ENCODE results near the gene RFC2.
"Not testable (repeated sequence)": the region's sequence is repeated elsewhere in the genome, so short reads cannot be mapped to it uniquely, and the experiment has no call there.

Gene RFC2

DNA sequence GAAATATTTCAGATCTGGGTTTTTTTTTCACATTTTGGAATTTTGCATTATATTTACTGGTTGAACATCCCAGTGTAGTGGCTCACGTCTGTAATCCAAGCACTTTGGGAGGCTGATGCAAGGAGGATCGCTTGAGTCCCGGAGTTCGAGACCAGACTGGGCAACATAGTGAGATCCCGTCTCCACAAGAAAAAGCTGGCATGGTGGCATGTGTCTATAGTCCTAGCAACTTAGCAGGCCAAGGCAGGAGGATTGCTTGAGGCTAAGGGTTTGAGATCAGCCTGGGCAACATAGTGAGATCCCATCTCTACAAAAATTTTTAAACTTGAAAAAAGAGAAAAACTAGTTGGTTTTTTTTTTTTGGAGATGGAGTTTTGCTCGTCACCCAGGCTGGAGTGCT lies 6.0 kb downstream of the RFC2 start:
- DNase-seq (ENCODE audit: low spot score): no peak

DNA sequence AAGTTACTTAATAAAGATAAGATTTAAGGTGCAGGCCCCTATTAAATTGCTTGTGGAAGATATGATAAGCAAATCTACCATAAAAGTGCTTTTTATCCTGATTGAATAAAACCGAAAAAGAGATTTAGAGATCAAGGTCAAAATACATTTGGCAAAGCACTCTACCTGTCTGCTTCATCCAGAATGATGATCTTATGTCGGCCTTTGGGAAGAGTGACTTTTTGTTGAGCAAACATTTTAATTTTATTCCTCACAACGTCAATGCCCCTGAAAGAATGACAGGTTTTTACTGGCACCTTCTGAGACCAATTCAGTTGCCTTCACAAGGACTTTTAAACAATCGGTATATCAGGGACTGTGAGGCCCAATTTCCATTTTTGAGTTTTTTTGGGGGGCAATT lies 7.7 kb downstream of the RFC2 start:
- no peak for DNase-seq (ENCODE audit: low spot score)

DNA sequence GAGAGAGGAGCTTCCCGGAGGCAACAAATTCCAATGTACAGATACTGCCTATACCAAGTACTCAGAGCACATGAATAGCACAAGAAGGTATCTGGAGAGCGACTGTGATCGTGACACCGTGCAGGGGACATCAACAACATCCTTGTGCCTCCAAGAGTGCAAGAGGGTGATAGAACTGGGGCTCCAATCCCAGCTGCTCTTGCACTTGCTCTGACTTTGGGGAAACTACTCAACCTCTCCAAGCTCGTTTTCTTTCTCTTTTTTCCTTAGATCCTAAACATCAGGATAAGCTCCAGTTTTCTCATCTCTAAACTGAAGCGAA lies 12.1 kb downstream of the RFC2 start:
- no peak for DNase-seq (ENCODE audit: low spot score)

DNA sequence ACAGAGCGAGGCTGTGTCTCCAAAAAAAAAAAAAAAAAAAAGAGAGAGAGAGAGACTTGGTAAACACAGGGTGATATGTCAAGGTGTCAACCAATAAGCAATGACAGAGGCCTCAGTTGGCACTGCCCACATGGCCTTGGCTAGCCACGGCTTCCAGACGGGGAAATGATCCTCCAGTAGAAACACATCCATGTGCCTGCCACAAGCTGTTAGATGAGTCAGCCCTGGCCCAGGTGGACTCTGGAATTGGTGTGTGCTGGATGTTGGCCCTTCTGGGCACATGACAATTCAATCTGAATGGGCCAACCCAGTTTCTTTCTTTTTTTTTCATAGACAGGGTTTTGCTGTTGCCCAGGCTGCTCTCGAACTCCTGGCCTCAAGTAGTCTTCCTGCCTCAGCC lies 13.7 kb downstream of the RFC2 start:
- no peak for DNase-seq (ENCODE audit: low spot score)

DNA sequence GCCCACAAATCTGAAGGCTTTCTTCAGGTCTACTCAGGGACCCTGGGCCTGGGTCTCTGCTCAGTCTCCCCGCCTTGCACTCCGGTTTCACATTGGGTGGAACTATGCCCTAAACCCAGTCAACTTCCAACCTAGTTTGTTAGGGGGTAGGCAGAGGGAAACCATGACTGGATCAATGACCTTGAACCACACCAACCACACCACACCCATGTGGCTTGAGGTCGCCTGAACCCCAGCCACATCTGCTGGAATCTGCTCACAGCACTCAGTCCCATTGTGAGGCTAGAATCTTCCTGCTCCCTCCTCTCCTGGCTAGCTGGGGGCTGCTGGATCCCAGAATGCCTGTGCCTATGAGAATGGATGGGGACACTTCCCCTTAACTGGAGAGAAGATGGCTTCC lies 17.9 kb downstream of the RFC2 start:
- DNase-seq (ENCODE audit: low spot score): no peak

DNA sequence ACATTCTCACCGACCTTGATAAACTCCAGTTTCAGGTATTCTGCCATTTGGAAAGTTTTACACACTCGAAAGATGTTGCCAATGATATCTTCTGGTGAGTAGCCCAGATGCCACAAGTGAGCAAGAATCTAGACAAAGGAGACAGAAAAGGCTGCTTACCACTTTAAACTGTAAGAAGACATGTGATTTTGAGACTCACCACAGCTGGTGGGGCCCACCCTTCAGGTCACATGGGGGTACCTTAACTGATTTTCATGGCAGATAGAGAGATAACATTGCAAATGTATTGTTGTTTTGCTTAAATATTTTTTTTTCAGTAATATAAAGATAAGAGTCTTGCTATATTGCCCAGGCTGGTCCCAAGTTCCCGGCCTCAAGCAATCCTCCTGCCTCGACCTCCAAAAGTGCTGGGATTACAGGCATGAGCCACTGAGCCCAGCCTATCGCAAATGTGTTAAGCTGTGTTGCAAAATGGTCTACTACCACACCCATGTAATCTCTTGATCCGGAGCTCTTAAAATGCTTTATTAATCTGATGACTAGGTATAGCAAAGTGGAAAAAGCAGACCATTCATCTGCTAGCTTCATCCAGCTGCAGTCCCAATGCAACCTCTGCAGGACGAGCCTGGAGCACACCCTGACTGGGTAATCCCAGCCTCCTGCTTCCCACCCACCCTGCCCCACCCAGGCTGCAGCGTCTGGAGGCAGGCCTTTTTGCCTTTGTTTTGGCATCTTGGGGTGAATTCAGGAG lies 18.5 kb downstream of the RFC2 start:
- no peak for DNase-seq (ENCODE audit: low spot score)

DNA sequence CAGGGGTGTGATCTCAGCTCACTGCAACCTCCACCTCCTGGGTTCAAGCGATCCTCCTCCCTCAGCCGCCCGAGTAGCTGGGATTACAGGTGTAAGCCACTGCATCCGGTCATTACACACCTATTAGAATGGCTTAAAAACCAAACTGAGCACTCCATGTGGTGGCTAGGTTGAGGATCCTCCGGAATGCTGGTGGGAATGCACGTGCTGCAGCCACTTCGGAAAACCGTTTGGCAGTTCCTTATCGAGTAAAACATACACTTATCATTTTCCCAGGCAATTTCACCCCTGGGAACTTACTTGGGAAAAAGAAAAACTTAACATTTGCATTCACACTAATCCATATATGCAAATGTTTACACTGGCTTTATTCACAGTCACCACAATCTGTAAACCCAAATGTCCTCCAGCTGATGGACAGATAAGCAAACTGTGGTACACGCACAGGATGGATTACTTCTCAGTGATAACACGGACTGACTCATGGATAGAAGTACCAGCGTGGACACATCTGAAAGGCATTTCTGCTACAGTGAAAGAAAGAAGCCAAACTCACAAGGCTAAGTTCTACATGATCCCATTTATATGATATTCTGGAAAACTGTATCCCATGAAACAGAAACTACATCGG lies 20.4 kb downstream of the RFC2 start:
- DNase-seq (ENCODE audit: low spot score): no peak

DNA sequence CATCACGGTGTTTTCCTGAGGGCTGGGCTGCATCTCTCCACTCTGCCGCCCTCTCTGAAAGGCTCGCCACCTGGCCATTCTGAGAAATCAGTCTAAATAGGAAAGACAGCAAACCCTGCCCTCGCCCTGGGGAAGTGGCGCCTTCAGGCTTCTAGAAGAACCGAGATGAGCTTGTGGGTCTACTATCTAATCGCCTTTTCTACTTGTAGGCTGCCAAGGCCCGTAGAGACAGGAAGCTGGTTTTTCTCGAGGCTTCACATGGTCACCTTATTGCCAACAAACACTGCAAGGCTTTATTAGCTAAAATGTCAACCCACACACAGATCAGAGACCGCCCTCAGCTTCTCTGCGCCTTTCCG lies 23.0 kb downstream of the RFC2 start:
- DNase-seq (ENCODE audit: low spot score): no peak

DNA sequence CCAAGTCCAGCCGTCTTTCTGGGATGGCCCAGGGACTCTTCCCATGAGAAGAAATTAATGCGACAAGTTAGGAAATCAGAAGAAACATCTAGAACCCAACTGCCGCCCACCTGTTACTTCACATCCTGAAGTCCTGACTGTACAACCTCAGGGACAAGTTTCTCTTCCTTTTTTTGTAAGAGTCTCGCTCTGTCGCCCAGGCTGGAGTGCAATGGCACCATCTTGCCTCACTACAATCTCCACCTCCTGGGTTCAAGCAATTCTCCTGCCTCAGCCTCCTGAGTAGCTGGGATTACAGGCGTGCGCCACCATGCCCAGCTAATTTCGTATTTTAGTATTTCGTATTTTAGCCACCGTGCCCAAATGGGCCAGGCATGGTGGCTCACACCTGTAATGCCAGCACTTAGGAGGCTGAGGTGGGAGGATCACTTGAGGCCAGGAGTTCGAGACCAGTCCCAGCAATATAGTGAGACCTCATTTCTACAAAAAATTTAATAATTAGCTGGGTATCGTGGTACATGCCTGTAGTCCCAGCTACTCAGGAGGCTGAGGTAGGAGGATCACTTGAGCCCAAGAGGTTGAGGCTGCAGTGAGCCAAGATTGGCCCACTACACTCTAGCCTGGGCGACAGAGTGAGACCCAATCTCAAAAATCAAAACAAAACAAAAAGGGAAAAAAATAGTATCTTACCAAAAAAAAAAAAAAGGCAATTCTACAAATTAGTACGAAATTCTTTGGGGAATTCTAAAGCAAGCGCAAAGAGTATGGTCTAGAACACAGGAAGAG lies 23.6 kb downstream of the RFC2 start:
- DNase-seq (ENCODE audit: low spot score): no peak

DNA sequence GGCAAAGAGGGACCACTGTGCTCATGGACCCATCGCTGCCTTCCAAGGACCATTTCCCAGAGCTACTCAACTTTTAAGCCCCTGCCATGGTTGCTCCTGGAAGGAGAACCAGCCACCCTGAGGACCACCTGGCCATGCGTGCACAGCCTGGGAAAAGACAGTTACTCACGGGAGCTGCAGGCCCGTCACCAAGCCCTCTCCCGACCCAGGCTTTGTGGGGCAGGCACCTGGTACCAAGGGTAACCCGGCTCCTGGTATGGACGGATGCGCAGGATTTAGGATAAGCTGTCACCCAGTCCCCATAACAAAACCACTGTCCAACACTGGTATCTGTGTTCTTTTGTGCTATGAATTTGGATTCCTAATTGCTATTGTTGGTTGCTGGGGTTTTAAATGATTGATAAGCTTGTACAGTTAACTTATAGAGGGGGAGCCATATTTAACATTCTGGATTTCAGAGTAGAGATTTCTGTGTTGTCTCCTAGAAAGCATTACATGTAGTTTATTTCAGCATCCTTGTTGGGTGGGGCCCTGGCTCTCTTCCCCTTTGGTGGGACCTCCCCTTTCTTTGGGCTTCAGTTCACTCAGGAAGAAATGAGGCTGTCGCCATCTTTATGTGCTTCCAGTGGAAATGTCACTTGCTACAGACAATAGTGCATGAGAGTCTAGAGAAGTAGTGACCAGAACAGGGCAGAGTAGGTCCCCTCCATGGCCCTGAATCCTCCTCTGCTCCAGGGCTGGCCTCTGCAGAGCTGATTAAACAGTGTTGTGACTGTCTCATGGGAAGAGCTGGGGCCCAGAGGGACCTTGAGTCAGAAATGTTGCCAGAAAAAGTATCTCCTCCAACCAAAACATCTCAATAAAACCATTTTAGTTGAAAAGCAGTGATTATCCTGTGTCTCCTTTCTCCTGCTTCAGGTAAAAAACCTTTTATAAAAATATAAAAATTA lies 25.0 kb downstream of the RFC2 start:
- DNase-seq (ENCODE audit: low spot score): no peak

DNA sequence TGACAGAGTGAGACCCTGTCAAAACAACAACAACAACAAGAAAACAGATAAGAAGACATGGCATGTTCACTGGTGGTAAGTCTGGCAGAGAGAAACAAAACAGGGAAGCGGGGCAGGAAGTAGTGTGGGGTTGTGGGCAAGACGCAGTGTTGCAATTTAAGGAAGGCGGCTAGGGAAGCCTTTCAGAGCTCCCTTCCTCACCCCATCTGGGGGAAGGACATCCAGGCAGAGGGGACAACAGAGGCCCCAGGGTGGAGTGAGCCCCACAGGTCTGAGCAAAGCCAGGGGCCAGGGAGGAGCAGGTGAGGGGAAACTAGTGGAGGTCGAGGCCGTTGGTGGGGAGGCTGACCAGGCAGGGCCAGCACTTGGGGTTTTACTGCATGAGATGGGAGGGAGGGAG lies 27.6 kb downstream of the RFC2 start:
- DNase-seq (ENCODE audit: low spot score): no peak

DNA sequence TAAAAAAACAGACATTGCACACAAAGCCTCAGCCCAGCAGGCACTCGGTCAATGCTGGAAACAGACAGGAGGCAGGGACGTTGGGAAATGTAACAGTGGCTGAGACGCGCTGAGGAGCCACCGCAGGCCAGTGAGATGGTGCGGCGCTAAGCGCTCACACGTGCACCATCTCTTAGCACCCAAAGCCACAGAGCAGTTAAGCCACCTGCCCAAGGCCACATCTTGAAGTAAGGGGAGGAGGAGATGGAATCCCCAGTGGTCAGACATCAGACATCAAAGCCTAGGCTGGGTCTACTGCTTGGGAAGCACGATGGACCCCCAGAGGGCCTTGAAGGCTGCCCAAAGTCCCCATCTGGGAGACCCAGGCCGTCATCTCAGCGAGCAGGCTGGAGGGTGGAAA lies 28.8 kb downstream of the RFC2 start:
- DNase-seq (ENCODE audit: low spot score): no peak

DNA sequence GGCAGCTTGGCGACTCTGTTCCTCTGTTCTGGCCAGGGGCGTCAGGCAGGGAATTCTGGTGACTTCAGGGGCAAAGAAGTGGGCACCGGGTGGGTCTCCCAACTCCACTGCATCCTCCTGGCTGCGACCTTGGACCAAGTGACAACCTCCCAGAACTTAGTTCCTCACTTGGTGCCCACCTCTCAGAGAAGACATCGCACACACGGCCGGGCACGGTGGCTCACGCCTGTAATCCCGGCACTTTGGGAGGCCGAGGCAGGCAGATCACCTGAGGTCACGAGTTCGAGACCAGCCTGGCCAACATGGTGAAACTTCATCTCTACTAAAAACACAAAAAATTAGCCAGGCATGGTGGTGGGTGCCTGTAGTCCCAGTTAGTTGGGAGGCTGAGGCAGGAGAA lies 29.3 kb downstream of the RFC2 start:
- not testable (repeated sequence) for DNase-seq (ENCODE audit: low spot score)

DNA sequence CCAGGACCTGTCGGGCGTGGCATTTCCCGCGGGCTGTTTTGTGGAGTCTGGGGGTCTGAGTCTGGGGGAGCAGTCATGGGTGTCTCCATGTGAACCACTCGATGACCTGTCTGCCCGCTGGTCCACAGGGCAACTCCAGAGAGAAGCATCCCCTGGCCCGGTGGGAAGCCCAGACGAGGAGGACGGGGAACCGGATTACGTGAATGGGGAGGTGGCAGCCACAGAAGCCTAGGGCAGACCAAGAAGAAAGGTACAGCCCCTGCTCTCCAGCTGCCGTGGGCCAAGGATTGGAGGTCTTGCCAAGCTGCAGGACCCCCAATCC lies 29.7 kb downstream of the RFC2 start:
- no peak for DNase-seq (ENCODE audit: low spot score)

DNA sequence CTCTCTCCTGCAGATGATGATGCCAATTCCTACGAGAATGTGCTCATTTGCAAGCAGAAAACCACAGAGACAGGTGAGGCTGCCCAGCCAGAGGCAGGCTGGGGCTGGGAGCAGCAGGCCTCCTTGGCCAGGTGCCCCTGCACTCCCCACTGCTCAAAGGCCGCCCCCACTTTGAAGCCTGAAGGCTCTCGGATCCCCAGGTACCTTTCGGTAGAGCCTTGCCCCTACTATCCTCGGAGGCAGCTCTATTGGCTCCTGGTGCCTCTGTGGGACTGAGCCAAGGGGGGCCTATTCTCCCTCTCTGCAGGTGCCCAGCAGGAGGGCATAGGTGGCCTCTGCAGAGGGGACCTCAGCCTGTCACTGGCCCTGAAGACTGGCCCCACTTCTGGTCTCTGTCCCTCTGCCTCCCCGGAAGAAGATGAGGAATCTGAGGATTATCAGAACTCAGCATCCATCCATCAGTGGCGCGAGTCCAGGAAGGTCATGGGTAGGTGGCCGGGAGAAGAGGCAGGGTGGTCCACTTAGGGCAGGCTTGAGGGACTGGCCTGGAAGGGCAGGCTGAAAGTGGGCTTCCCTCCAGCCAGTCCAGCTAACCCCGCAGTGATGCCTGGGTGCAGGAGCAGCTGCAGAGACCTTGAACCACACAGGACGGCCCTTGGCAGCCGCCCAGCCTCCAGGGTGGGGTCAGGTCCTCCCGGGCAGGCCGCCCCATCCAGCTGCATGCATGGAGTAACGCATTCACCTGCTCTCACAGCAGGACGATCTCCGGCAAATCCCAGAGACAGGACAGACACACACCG lies 30.3 kb downstream of the RFC2 start:
- DNase-seq (ENCODE audit: low spot score): no peak

DNA sequence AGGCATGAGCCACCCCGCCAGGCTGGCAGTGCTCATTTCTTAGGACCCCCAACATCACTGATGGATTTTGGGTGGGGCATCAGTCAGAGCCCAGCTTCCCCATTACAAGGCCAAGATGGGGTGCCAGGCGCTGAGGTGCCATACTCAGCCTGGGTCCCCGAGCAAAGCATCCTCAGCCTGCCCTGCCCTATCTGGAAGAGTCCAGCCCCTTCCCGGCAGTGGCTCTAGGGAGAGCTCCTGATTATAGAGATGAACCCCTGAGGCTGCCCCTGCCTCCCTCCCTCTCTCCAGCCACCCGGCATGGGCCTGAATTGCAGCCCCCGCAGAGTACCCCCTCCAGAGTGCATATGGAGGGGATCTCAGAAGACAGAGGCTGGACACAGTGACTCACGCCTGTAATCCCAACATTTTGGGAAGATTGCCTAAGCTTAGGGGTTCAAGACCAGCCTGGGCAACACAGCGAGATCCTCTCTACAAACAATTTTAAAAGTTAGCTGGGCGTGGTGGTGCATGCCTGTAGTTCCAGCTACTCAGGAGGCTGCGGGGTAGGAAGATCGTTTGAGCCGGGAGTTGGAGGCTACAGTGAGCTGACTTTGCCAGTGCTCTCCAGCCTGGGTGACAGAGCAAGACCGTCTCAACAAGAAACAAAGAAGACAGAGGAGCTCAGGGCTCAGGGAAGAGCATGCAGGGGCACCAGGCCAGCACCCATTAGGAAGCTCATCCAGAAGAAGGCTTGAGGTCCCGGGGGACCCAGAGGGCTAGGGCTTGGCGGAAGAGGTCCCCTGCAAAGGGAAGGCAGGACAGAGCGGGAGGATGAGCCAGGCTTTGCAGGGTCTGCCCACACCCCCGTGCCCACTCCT lies 31.1 kb downstream of the RFC2 start:
- DNase-seq (ENCODE audit: low spot score): no peak

DNA sequence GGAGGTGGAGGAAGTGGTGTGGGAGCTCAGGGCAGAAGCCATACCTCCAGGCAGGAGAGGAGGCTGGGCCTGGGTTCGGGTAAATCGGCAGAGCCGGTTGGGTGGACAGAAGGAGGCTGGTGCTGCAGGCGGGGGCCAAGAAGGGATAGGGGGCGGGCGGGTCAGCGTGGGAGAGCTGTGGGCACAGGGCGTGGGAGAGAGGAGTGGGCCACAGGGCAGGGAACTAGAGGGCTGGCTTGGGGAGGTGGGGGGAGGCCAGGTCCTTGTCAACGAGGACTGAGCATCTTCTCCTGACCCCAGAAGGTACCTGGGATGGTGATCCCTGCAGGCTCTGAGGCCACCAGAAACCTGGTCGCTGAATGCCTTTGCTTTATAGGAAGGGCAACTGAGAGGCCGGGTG lies 32.5 kb downstream of the RFC2 start:
- DNase-seq (ENCODE audit: low spot score): no peak

DNA sequence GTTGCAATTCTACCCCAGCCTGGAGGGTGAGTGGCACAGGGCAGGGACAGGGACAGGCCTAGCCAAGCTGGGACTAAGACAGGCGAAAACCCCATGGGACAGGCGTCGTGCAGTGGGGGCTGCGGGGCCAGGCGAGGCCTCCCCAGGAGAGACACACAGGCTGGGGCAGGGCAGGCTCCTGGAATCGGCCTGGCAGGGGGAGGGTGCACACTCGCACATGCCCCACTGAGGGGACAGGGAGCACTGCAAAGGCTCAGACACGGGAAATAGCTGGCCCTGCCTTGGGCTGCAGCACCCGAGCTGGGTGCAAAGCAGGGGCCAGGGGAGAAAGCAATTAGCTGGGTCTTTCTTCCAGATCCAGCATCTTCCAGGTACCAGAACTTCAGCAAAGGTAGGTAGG lies 34.0 kb downstream of the RFC2 start:
- DNase-seq (ENCODE audit: low spot score): no peak

DNA sequence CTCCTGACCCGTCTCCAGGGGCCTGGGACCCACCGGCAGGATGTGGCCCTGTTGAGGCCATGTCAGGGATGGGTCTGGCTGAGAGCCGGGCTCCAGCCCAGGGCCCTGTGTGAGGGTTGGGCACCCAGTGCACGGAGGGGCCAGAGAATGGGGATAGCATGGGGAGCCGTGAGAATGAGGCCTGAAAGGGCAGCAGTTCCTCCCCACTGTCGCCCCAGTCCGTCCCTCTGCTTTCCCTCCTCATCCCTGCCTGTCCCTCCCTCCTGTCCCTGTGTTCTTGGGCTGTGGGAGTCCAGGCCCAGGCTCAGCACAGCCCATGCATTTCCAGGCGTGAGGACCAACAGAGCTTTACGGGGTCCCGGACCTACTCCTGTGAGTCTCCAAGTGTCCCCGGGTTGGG lies 34.8 kb downstream of the RFC2 start:
- no peak for DNase-seq (ENCODE audit: low spot score)

DNA sequence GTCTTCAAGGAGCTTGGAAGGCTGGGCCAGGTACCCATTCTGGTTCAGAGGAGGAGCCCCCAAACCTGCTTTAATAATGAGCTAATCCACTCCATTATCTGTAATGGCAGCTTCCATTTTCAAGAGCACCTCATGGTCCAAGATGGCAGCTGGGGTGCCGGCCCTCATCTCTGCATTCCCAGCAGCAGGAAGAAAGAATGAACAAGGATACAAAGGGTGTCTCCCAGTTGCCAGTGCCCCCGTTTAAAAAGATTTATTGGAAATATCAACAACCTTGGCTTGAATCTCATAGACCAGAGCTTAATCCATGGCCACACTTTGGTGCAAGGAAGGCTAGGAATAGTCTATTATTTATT lies 35.9 kb downstream of the RFC2 start:
- no peak for DNase-seq (ENCODE audit: low spot score)
